ENCODE data around the gene EVI5. TPM values are rescaled to one million over a fixed set of nuclear protein-coding genes. Genes with fewer than 3 reads are reported as not detected.

EVI5 gene
- total and polyA plus RNA-seq, 10 of the 15 experiments (the other 5 are each of a cell fraction or from before 2014, with no cell fraction given): 0.27 to 6.8 (median 1.7) TPM

DNA sequence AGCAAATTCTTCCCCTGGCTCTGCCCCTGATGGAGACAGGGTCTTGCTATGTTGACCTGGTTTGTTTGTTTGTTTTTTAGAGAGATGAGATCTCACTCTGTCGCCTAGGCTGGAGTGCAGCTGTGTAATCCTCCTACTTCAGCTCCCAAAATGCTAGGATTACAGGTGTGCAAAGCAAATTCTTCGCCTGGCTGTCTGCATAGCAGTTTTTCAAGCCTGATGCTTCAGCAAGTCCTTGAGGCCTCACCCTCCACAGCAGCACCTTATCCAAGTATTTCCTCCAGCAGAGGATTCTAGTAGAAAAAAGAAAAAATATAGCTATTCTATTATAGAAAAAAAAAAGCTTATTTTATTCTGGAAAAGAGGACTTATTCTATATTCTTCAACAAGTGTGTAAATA is 31.8 kb upstream of the EVI5 start:
- in situ Hi-C loops (cut with MboI): loop anchor here (5.0 kb wide), 1 partner anchor 69 kb away; no protein-coding TSS in a partner anchor
- DNase-seq (ENCODE audit: low read depth, low spot score) (no peak), FAIRE-seq (no peak), ATAC-seq (no peak)
- WGBS (ENCODE audit: insufficient coverage, insufficient replicate concordance, low lambda C conversion rate, missing lambda C conversion rate): 20% methylated on average over 2 of the region's 2 CpGs
- H3K4me2 ChIP-seq (ENCODE audit: control insufficient read depth, insufficient read depth): no peak overlapping the region
- ChIA-PET CTCF (interaction anchor here (0.9 to 7.6 kb wide), 9 partner anchors 15 to 820 kb away, joined by 3 to 178 read pairs (median 4); partner anchors contain the start of gene RPL5), POLR2A (no interaction called here), SMC1A (ENCODE audit: uncharacterized antibody, unreplicated experiment) (interaction anchor here (0.6 to 5.1 kb wide), 4 partner anchors 12 to 68 kb away, joined by 3 to 56 read pairs (median 4); no protein-coding TSS in a partner anchor), RAD21 (ENCODE audit: unreplicated experiment) (interaction anchor here (0.8 to 4.8 kb wide), 2 partner anchors 48 to 68 kb away, joined by 3 to 65 read pairs; no protein-coding TSS in a partner anchor)
- BruUV-seq (replicated peaks): no TSS peak
- H2AFZ ChIP-seq (ENCODE audit: control insufficient read depth, low read depth, low read length): no peak overlapping the region
- H3K79me2 ChIP-seq (ENCODE audit: control insufficient read depth, insufficient read depth, low read length): no peaks in the 10 kb centered on the region
- no peak overlapping the region for H3K9ac ChIP-seq (ENCODE audit: control insufficient read depth, insufficient read depth, low read length)
- intact Hi-C loops (cut with micrococcal nuclease; ENCODE audit: unreplicated experiment): loop anchor here (5.0 to 10.0 kb wide), 2 partner anchors 502 to 819 kb away; no protein-coding TSS in a partner anchor
- H4K20me1 ChIP-seq (ENCODE audit: control insufficient read depth, insufficient read depth): no peaks in the 10 kb centered on the region
- H3K36me3 ChIP-seq (ENCODE audit: control insufficient read depth in 2 of 2, insufficient read depth in 2 of 2, low read length in 1 of 2): no peaks in the 10 kb centered on the region
- H3K9me3 ChIP-seq (replicated peaks; ENCODE audit: control insufficient read depth, insufficient read depth, low read length): no peaks in the 10 kb centered on the region
- no peaks in the 10 kb centered on the region for H3K4me1 ChIP-seq (ENCODE audit: control insufficient read depth, insufficient read depth, low read length)
- no peak overlapping the region for H3K27ac ChIP-seq (ENCODE audit: control insufficient read depth, insufficient read depth)
- H3K4me3 ChIP-seq: no peak overlapping the region
- TF ChIP-seq SMAD1 (IDR thresholded peaks at IDR 0.05; ENCODE audit: low read depth, partially characterized antibody) (no peak), ESRRA (IDR thresholded peaks at IDR 0.05; ENCODE audit: low read length) (no peak), CHD2 (IDR thresholded peaks at IDR 0.05; ENCODE audit: borderline replicate concordance, low read depth, low read length) (no peak), SUPT20H (IDR thresholded peaks at IDR 0.05; ENCODE audit: borderline replicate concordance, control insufficient read depth, low read depth, low read length) (no peak), MYC (IDR thresholded peaks at IDR 0.05; ENCODE audit: insufficient read depth, insufficient read length, insufficient replicate concordance, low read length, severe bottlenecking) (no peak), SIX5 (IDR thresholded peaks at IDR 0.05; ENCODE audit: low read depth, low read length, severe bottlenecking) (no peak), RAD21 (IDR thresholded peaks at IDR 0.05; ENCODE audit: insufficient read depth, low read depth, low read length) (no peak), GATAD2B (conservative IDR thresholded peaks at IDR 0.05; ENCODE audit: low read depth) (no peak), RBBP5 (conservative IDR thresholded peaks at IDR 0.05) (no peak), MEF2A (IDR thresholded peaks at IDR 0.05; ENCODE audit: insufficient read depth, low read depth, low read length) (no peak), SREBF2 (IDR thresholded peaks at IDR 0.05; ENCODE audit: low read length) (no peak)
- H3K27me3 ChIP-seq (replicated peaks in 1 of 2; ENCODE audit: control insufficient read depth in 2 of 2, insufficient read depth in 2 of 2, low read length in 1 of 2): no peaks in the 10 kb centered on the region
